SK-N-SH treated with all-trans-retinoic acid at 6 μM for 48 hours (cell line): ENCODE data around the gene PRMT6.
"Not testable (repeated sequence)": the region's sequence is repeated elsewhere in the genome, so short reads cannot be mapped to it uniquely, and the experiment has no call there.

Source experiments
- ATAC-seq: fragments of 200-7000 bp; cut with Tn5 transposase; 3 replicates; pipeline ENCODE4 v1.9.1; 2020; ENCODE audit warnings: mild to moderate bottlenecking, moderate library complexity
- BACH2 ChIP-seq: fragments of 250-450 bp; sonication (Bioruptor Pico); IDR thresholded peaks from 2 replicates; pipeline ENCODE4 v1.9.0; 2021; ENCODE audit warnings: mild to moderate bottlenecking, borderline replicate concordance
- ESRRG ChIP-seq: fragments of 250-450 bp; sonication (Bioruptor Pico); IDR thresholded peaks from 2 replicates; pipeline ENCODE4 v1.6.1; 2021; ENCODE audit warnings: mild to moderate bottlenecking
- GLIS3 ChIP-seq: fragments of 250-450 bp; sonication (Bioruptor Pico); IDR thresholded peaks from 2 replicates; pipeline ENCODE4 v1.5.0; 2020; ENCODE audit warnings: mild to moderate bottlenecking, moderate library complexity
- ISL1 ChIP-seq: fragments of 250-450 bp; sonication (Bioruptor Pico); IDR thresholded peaks from 2 replicates; pipeline ENCODE4 v2.1.2; 2022; ENCODE audit warnings: mild to moderate bottlenecking, moderate library complexity
- PPARA ChIP-seq: fragments of 250-450 bp; sonication (Bioruptor Pico); IDR thresholded peaks from 2 replicates; pipeline ENCODE4 v1.5.0; 2020; ENCODE audit warnings: mild to moderate bottlenecking, borderline replicate concordance
- RARB ChIP-seq: fragments of 250-450 bp; sonication (Bioruptor Pico); IDR thresholded peaks from 2 replicates; pipeline ENCODE4 v1.8.0; 2021; ENCODE audit warnings: mild to moderate bottlenecking, moderate library complexity
- SNAI2 ChIP-seq: fragments of 250-450 bp; sonication (Bioruptor Pico); IDR thresholded peaks from 2 replicates; pipeline ENCODE4 v1.5.0; 2020; ENCODE audit warnings: mild to moderate bottlenecking, moderate library complexity
- ZC3H10 ChIP-seq: fragments of 250-450 bp; sonication (Bioruptor Pico); IDR thresholded peaks from 2 replicates; pipeline ENCODE4 v1.5.1; 2021; ENCODE audit warnings: mild to moderate bottlenecking, moderate library complexity
- ZFP3 ChIP-seq: fragments of 250-450 bp; sonication (Bioruptor Pico); IDR thresholded peaks from 2 replicates; pipeline ENCODE4 v1.5.0; 2020; ENCODE audit warnings: mild to moderate bottlenecking, moderate library complexity
- ZFP30 ChIP-seq: fragments of 450-650 bp; formaldehyde crosslinking; IDR thresholded peaks from 2 replicates; pipeline ENCODE4 v1.5.0; 2022; ENCODE audit warnings: mild to moderate bottlenecking, moderate library complexity
- ZNF565 ChIP-seq: fragments of 450-650 bp; formaldehyde crosslinking; conservative IDR thresholded peaks from 2 replicates; pipeline ENCODE4 v1.5.0; 2020; ENCODE audit warnings: low read depth, mild to moderate bottlenecking, moderate library complexity
- ZNF70 ChIP-seq: fragments of 450-650 bp; formaldehyde crosslinking; IDR thresholded peaks from 2 replicates; pipeline ENCODE4 v1.5.0; 2020; ENCODE audit warnings: mild to moderate bottlenecking, moderate library complexity
- ZNF8 ChIP-seq: fragments of 450-650 bp; formaldehyde crosslinking; IDR thresholded peaks from 2 replicates; pipeline ENCODE4 v1.5.0; 2020; ENCODE audit warnings: mild to moderate bottlenecking, moderate library complexity
- TF ChIP-seq, protein P1 (sequence below): fragments of 250-450 bp; sonication (Bioruptor Pico); IDR thresholded peaks from 2 replicates; pipeline ENCODE4 v1.5.1; 2020; ENCODE audit warnings: low read depth, mild to moderate bottlenecking, moderate library complexity
- TF ChIP-seq, protein P2 (sequence below): fragments of 250-450 bp; sonication (Bioruptor Pico); IDR thresholded peaks from 2 replicates; pipeline ENCODE4 v1.8.0; 2020; ENCODE audit warnings: mild to moderate bottlenecking, moderate library complexity, borderline replicate concordance
- TF ChIP-seq, protein P3 (sequence below): fragments of 250-450 bp; sonication (Bioruptor Pico); IDR thresholded peaks from 2 replicates; pipeline ENCODE4 v1.8.0; 2021; ENCODE audit warnings: low read depth, mild to moderate bottlenecking, moderate library complexity, borderline replicate concordance
- TF ChIP-seq, protein P4 (sequence below): fragments of 250-450 bp; sonication (Bioruptor Pico); IDR thresholded peaks from 2 replicates; pipeline ENCODE4 v1.5.1; 2021; ENCODE audit warnings: mild to moderate bottlenecking, moderate library complexity

Gene PRMT6

DNA sequence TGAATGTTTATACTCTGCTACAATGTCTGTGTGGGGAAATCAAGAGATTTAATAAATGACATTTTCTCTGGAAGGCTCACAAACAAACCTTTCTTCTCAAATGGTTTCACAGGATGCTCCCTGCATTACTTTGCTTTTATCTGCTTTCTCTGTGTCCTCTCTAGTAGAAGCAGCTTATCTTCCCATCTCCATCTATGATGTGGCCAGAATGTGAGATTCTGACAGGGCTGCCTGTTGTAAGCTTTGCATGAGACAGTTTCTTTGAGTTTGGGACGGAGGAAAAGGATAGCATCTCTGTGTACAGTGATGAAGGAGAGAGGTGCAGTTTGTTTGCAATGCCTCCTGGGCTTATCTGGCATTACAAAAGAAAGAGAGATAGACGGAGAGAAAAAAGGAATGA lies 24.6 kb downstream of the PRMT6 start:
- TF ChIP-seq ZFP3: no peak
- no peak for ATAC-seq

DNA sequence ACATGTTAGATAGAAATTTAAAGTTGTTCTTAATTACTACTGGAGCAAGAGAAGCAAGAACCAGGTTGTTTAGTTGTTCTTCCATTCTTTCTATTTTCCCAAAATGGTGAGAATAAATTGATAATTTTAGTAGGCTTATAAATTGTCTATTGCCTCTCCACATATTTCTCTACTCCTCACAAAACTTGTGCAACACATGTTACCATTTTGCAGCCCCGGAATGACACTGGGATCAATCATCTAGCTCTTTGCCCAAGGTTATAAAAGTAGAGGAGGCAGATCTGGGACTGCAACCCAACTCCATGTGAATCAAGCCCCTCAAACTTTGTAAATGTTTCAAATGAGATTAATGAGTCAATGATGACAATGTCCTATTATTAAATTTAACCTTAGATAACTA lies 34.9 kb downstream of the PRMT6 start:
- ATAC-seq: no peak
- TF ChIP-seq ISL1 (CRISPR knock-in tag) (no peak), RARB (no peak)

DNA sequence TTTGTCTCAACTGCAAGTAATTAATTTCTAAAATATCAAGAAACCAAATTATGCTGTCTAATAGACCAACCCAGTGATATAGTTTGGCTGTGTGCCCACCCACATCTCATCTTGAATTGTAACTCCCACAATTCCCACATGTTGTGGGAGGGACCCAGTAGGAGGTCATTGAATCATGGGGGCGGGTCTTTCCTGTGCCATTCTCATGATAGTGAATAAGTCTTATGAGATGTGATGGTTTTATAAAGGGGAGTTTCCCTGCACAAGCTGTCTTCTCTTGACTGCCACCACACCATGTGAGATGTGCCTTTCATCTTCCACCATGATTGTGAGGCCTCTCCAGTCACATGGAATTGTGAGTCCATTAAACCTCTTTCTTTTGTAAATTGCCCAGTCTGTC lies 36.9 kb downstream of the PRMT6 start:
- ATAC-seq: not testable (repeated sequence)

DNA sequence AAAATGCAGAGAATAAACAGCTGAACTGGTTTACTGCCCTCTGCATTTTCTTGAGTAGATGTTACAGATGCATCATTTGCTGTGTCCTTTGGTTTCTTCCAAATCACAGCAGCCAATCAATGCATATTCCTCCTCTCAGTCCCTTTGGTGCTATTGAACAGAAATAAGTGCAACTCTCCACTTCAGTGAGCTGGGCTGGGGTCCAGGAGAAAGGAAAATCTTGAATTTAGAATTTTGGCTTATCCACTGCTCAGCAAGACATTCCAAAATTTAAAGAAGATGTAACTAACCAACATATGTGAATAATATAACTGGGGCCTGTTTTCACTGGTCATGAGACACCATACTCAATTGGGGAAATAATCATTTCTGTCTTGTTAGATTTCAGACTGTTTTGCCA lies 39.2 kb downstream of the PRMT6 start:
- TF ChIP-seq SNAI2 (CRISPR knock-in tag) (no peak), ZFP30 (CRISPR knock-in tag) (no peak), PPARA (CRISPR knock-in tag) (no peak), ZNF8 (CRISPR knock-in tag) (no peak), GLIS3 (CRISPR knock-in tag) (no peak), ZC3H10 (CRISPR knock-in tag) (no peak), ESRRG (CRISPR knock-in tag) (no peak), RARB (no peak), ZFP3 (no peak), ISL1 (CRISPR knock-in tag) (no peak), BACH2 (CRISPR knock-in tag) (no peak), ZNF70 (CRISPR knock-in tag) (no peak)
- TF ChIP-seq, protein P1, sequence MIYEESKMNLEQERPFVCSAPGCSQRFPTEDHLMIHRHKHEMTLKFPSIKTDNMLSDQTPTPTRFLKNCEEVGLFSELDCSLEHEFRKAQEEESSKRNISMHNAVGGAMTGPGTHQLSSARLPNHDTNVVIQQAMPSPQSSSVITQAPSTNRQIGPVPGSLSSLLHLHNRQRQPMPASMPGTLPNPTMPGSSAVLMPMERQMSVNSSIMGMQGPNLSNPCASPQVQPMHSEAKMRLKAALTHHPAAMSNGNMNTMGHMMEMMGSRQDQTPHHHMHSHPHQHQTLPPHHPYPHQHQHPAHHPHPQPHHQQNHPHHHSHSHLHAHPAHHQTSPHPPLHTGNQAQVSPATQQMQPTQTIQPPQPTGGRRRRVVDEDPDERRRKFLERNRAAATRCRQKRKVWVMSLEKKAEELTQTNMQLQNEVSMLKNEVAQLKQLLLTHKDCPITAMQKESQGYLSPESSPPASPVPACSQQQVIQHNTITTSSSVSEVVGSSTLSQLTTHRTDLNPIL: no peak
- TF ChIP-seq, protein P2, sequence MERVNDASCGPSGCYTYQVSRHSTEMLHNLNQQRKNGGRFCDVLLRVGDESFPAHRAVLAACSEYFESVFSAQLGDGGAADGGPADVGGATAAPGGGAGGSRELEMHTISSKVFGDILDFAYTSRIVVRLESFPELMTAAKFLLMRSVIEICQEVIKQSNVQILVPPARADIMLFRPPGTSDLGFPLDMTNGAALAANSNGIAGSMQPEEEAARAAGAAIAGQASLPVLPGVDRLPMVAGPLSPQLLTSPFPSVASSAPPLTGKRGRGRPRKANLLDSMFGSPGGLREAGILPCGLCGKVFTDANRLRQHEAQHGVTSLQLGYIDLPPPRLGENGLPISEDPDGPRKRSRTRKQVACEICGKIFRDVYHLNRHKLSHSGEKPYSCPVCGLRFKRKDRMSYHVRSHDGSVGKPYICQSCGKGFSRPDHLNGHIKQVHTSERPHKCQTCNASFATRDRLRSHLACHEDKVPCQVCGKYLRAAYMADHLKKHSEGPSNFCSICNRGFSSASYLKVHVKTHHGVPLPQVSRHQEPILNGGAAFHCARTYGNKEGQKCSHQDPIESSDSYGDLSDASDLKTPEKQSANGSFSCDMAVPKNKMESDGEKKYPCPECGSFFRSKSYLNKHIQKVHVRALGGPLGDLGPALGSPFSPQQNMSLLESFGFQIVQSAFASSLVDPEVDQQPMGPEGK (CRISPR knock-in tag): no peak
- ATAC-seq: no peak

DNA sequence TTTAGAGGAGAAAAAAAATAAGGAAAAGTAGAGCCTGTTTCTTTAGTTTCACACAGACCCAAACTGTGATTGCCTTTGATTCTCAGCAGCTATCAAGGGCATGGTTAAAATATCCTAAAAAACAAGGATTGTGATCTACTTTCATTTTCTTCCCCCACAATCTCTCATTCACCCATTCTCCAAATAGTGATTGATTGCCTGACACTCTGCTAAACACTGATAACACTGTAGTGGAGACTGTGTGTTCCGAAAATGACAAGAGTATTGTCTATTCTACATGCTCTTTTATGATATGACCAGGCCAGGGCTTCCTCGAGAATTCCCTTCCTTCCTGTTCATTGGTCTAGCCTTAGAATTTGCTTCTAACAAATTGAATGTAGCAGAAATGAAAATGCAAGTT lies 40.2 kb downstream of the PRMT6 start:
- ATAC-seq: no peak
- no peak for TF ChIP-seq ZNF565 (CRISPR knock-in tag)
- TF ChIP-seq, protein P3, sequence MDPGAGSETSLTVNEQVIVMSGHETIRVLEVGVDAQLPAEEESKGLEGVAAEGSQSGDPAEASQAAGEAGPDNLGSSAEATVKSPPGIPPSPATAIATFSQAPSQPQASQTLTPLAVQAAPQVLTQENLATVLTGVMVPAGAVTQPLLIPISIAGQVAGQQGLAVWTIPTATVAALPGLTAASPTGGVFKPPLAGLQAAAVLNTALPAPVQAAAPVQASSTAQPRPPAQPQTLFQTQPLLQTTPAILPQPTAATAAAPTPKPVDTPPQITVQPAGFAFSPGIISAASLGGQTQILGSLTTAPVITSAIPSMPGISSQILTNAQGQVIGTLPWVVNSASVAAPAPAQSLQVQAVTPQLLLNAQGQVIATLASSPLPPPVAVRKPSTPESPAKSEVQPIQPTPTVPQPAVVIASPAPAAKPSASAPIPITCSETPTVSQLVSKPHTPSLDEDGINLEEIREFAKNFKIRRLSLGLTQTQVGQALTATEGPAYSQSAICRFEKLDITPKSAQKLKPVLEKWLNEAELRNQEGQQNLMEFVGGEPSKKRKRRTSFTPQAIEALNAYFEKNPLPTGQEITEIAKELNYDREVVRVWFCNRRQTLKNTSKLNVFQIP (CRISPR knock-in tag): no peak
- TF ChIP-seq, protein P1: no peak

DNA sequence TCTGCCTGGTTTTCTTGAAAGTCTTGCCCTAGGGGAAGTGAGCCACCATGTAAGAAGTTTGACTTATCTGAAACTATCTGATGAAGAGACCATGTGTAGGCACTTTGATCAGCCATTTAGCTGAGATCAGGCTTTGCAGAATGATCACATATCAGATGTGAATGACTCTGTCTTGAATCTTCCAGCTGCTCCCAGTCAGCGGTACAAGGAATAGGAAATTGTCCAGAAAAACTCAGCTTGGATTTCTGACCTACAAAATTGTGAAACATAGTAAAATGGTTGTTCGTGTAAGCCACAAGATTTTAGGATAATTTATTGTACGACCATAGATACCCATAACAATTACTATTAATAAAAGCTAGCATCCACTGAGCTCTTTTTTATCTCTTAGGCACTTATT lies 42.5 kb downstream of the PRMT6 start:
- TF ChIP-seq ZFP30 (CRISPR knock-in tag) (no peak), ZNF565 (CRISPR knock-in tag) (no peak)
- TF ChIP-seq, protein P4, sequence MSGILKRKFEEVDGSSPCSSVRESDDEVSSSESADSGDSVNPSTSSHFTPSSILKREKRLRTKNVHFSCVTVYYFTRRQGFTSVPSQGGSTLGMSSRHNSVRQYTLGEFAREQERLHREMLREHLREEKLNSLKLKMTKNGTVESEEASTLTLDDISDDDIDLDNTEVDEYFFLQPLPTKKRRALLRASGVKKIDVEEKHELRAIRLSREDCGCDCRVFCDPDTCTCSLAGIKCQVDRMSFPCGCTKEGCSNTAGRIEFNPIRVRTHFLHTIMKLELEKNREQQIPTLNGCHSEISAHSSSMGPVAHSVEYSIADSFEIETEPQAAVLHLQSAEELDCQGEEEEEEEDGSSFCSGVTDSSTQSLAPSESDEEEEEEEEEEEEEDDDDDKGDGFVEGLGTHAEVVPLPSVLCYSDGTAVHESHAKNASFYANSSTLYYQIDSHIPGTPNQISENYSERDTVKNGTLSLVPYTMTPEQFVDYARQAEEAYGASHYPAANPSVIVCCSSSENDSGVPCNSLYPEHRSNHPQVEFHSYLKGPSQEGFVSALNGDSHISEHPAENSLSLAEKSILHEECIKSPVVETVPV (CRISPR knock-in tag): no peak
- TF ChIP-seq, all 23 proteins: peak for 0
- ATAC-seq: no peak
